Measurements from ENCODE around the gene COMMD6.
A peak's percentile ranks its signal among the peaks of the same experiment; 100 is the strongest.

COMMD6 gene

DNA sequence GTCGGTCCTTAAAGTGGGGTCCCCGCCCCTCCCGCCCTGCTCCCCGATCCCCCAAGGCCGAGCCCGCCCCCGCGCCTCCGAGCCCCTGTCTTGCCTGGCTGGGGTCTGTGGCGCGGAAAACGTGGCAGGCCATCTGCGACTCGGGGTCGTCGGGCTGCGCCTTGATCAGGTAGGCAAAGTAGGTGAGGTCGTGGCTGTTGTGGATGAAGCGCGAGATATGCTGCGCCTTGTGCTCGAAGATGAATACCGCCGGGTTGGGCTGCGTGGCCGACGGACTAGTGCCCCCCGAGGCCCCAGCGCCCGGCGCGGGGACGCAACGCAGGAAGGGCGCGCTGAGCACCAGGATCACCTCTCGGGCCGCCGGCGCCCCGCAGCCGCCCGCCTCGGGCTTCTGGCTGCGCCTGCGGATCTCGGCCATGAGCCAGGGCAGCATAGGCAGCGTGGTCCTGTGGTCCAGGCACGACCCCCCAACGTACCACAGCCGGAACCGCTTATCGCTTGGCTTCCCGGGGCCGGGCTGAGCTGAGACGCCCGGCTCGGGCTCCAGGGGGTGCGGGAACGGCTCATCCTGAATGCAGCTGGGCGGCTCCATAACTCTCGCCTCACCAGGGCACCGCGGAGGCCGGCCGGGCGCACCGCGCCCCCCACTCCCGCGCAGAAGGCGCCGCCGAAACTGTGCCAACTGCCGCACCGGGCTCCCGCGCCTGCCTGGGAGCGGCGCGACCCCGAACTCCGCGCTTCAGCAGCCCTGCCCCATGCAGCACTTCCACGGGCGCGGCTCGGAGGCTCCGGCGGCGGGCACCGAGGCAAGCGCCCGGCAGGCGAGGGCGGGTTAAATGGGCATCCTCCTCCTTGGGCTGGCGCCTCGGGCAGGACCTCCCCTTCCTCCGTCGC lies 56.2 kb downstream of the COMMD6 start:
- Mint-ChIP-seq H3K4me3 (peak overlapping the region; percentile 83), H3K27me3 (peaks cover 42% of the 10 kb centered on the region), H3K4me1 (peaks cover 25% of the 10 kb centered on the region), H3K27ac (no peak overlapping the region), H3K9me3 (no peaks in the 10 kb centered on the region), H3K36me3 (no peaks in the 10 kb centered on the region)

DNA sequence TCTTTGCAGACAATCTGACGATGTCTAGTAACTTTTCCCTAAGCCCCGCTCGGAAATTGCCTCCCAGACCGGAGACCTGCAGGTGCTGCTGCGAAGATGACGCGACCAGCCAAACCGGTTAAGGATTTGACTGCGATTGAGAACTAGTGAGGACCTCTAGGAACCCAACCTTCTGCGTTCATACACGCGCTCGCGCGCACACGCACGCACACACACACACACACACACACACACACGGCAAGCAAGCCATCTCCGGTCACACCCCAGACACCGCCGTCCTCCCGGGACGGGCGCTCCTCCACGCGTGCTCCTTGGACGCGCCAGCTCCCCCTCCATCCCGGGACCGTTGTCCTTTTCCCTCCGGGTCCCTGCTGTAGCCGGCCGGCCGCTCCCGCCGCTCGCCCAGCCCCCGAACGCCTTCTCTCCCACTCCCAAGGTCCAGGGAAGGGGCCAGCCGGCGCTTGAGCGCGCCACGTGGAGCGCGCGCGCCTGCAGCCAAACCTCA lies 56.9 kb downstream of the COMMD6 start:
- peaks cover 41% of the 10 kb centered on the region for H3K27me3 Mint-ChIP-seq
- no peaks in the 10 kb centered on the region for H3K9me3 Mint-ChIP-seq

DNA sequence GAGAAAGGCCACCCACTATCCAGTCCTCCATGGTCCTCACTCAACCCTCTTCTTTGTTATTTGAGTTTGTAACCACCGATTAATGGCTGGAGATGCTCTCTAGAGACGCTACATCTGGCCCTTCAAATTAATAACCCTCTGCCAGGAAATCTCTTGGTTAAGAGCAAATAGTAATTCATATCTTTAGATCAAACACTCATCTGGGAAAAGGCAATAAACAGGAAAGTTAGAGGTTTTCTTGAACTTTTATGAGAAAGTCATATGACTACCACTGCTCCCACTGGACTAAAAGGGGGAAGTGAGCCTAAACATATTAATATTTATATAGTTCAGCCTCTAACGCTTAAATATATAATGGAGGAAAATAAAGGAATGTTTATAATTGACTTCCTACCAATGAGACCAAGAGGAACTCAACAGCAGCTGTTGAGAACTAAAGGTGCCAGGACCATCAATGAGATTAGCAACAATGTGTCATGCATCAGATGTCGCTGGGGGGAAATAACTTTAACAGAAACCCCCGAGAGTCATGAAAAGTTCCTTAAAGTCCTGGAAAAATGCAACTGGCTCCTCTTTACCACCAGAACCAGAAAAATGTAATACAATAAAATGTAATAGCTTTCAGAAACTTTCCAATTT lies 58.4 kb downstream of the COMMD6 start:
- no peaks in the 10 kb centered on the region for H3K36me3 Mint-ChIP-seq
- peaks cover 12% of the 10 kb centered on the region for H3K4me1 Mint-ChIP-seq
- H3K27ac Mint-ChIP-seq: no peak overlapping the region
- peaks cover 36% of the 10 kb centered on the region for H3K27me3 Mint-ChIP-seq
- H3K4me3 Mint-ChIP-seq: no peak overlapping the region
- no peaks in the 10 kb centered on the region for H3K9me3 Mint-ChIP-seq

More for the DNA sequence above, 56.9 kb downstream of the COMMD6 start:
- Mint-ChIP-seq H3K4me3 (peak overlapping the region; percentile 83), H3K27ac (no peak overlapping the region), H3K36me3 (no peaks in the 10 kb centered on the region), H3K4me1 (peaks cover 21% of the 10 kb centered on the region)

DNA sequence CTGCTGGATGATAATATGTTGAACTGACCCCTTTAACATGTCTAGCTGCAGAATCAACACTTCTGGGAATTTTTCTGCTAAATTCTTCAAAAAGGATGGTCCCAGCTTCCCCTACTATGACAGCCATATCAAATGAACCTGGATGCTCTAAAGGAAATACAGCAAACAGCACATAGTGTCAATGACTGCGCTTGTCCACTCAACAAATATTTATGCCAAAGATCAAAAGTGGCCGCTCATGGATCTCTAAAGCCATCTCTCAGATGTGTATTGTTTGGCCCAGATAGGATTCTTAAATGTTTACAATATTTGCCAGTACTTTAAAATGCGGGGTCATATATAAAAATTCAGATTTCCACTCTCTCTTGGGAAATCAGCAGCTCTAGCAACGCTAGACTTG lies 59.0 kb downstream of the COMMD6 start:
- Mint-ChIP-seq H3K9me3 (no peaks in the 10 kb centered on the region), H3K4me3 (no peak overlapping the region), H3K36me3 (no peaks in the 10 kb centered on the region), H3K4me1 (peaks cover 12% of the 10 kb centered on the region), H3K27me3 (peaks cover 35% of the 10 kb centered on the region), H3K27ac (no peak overlapping the region)
